ENCODE measurements around the gene ANKRD13A. TPM values are rescaled to one million over a fixed set of nuclear protein-coding genes. Genes with fewer than 3 reads are reported as not detected.
"Not testable (repeated sequence)": the region's sequence is repeated elsewhere in the genome, so short reads cannot be mapped to it uniquely, and the experiment has no call there.

Gene ANKRD13A
- total RNA-seq, 3 donors from 2014 or later: 66.4 to 172 (median 88.2) TPM

- no peaks in the 10 kb centered on the region for H3K36me3 ChIP-seq
- no peak for DNase-seq (ENCODE audit: low spot score in 2 of 2)
- H3K9me3 ChIP-seq: no peaks in the 10 kb centered on the region
- intact Hi-C loops (cut with DNase I; ENCODE audit: low total_unique reads): no loop called here
- TF ChIP-seq, protein P1, sequence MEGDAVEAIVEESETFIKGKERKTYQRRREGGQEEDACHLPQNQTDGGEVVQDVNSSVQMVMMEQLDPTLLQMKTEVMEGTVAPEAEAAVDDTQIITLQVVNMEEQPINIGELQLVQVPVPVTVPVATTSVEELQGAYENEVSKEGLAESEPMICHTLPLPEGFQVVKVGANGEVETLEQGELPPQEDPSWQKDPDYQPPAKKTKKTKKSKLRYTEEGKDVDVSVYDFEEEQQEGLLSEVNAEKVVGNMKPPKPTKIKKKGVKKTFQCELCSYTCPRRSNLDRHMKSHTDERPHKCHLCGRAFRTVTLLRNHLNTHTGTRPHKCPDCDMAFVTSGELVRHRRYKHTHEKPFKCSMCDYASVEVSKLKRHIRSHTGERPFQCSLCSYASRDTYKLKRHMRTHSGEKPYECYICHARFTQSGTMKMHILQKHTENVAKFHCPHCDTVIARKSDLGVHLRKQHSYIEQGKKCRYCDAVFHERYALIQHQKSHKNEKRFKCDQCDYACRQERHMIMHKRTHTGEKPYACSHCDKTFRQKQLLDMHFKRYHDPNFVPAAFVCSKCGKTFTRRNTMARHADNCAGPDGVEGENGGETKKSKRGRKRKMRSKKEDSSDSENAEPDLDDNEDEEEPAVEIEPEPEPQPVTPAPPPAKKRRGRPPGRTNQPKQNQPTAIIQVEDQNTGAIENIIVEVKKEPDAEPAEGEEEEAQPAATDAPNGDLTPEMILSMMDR (IDR thresholded peaks at IDR 0.05): no peak
- TF ChIP-seq POLR2A (IDR thresholded peaks at IDR 0.05) (no peak), POLR2AphosphoS5 (IDR thresholded peaks at IDR 0.05) (no peak)
- no peaks in the 10 kb centered on the region for H3K4me1 ChIP-seq
- no peak overlapping the region for H3K4me3 ChIP-seq
- no peak overlapping the region for H3K27ac ChIP-seq
- no peaks in the 10 kb centered on the region for H3K27me3 ChIP-seq
Observed at GRCh38 chr12:110065540-110065939, 66.3 kb downstream of the ANKRD13A start.

DNA sequence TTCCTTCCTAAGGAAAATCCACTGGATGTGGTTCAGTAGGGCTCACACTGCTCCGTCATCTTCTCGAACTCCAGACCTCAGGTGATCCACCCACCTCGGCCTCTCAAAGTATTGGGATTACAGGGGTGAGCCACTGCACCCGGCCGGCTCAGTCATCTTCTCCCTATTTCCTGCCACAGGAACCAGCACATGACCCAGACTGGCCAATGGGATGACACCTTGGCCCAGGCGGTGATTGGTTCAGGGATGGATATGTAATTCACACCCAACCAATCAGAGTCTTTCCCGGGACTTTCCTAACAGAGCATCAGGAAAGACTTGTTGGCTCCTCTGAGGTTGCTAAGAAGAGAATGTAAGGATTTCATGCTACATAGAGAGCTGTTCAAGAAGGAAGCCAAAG lies 68.3 kb downstream of the ANKRD13A start:
- Histone ChIP-seq H3K27me3 (no peaks in the 10 kb centered on the region), H3K27ac (no peak overlapping the region), H3K9me3 (no peaks in the 10 kb centered on the region), H3K4me1 (no peaks in the 10 kb centered on the region), H3K36me3 (no peaks in the 10 kb centered on the region), H3K4me3 (no peak overlapping the region)
- intact Hi-C loops (cut with DNase I; ENCODE audit: low total_unique reads): no loop called here
- DNase-seq (ENCODE audit: low spot score in 2 of 2): no peak
- TF ChIP-seq POLR2AphosphoS5 (IDR thresholded peaks at IDR 0.05): no peak
- TF ChIP-seq, protein P1 (IDR thresholded peaks at IDR 0.05): no peak
- no peak for TF ChIP-seq POLR2A (IDR thresholded peaks at IDR 0.05)

DNA sequence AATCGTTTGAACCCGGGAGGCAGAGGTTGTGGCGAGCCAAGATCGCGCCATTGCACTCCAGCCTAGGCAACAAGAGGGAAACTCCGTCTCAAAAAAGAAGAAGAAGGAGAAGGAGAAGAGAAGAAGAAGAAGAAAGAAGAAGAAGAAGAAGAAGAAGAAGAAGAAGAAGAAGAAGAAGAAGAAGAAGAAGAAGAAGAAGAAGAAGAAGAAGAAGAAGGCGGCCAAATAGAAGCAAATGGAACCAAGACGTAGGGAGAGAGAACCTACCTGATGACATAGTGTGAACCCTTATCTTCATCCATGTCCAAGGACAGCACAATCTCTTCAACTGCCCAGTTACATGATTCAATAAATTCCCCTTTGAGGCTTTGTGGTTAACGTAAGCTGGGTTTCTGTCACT lies 68.9 kb downstream of the ANKRD13A start:
- H3K4me1 ChIP-seq; DNase-seq (ENCODE audit: low spot score in 2 of 2); H3K27me3 ChIP-seq; H3K4me3 ChIP-seq; H3K27ac ChIP-seq; intact Hi-C loops (cut with DNase I; ENCODE audit: low total_unique reads); H3K36me3 ChIP-seq; H3K9me3 ChIP-seq: not testable (repeated sequence)

DNA sequence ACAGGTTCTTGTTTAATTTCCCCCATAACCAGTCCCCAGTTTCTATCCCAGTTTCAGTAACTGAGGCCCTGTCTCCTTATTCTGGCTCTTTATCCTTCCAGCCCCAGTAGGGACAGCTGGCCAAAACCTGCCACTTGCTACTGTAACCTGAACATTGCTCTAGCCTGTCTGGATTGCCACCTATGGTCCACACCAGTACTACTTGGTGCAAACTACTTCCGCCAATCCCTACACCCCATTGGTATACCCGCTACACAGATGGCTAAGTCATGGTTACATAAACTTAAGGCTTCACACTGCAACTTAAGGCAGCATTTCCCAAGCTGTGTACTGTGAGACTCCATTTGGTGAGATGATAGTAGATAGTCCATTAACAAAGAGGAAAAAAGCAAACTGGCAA lies 69.4 kb downstream of the ANKRD13A start:
- no peak overlapping the region for H3K4me3 ChIP-seq
- H3K4me1 ChIP-seq: peaks cover 0 to 4% of the 10 kb centered on the region in 2 donors
- no peak for TF ChIP-seq POLR2AphosphoS5 (IDR thresholded peaks at IDR 0.05)
- TF ChIP-seq, protein P1 (IDR thresholded peaks at IDR 0.05): no peak
- no peak for TF ChIP-seq POLR2A (IDR thresholded peaks at IDR 0.05)
- intact Hi-C loops (cut with DNase I; ENCODE audit: low total_unique reads): no loop called here
- H3K36me3 ChIP-seq: no peaks in the 10 kb centered on the region
- H3K27me3 ChIP-seq: no peaks in the 10 kb centered on the region
- H3K9me3 ChIP-seq: no peaks in the 10 kb centered on the region
- no peak overlapping the region for H3K27ac ChIP-seq
- no peak for DNase-seq (ENCODE audit: low spot score in 2 of 2)

DNA sequence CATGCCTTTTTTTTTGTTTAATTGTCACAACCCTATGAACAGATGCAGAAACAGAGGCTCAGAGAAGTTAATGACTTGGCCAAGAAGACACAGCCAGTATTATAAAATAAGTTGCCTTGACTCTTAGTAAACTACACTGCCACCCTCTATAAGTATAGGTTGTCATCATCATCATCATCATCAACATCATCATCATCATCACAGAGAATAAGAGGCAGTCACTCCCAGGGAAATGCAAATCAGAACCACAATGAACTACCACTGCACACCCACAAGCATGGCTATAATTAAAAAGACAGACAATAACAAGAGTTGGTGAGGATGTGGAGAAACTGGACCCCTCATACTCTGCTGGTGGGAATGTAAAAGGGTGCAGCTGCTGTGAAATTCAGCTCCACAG lies 72.3 kb downstream of the ANKRD13A start:
- DNase-seq (ENCODE audit: low spot score in 2 of 2): no peak
- intact Hi-C loops (cut with DNase I; ENCODE audit: low total_unique reads): no loop called here
- no peaks in the 10 kb centered on the region for H3K9me3 ChIP-seq
- H3K27me3 ChIP-seq: no peaks in the 10 kb centered on the region
- H3K36me3 ChIP-seq: no peaks in the 10 kb centered on the region
- TF ChIP-seq, protein P1 (IDR thresholded peaks at IDR 0.05): no peak
- TF ChIP-seq POLR2A (IDR thresholded peaks at IDR 0.05) (no peak), POLR2AphosphoS5 (IDR thresholded peaks at IDR 0.05) (no peak)
- H3K4me3 ChIP-seq: no peak overlapping the region
- no peak overlapping the region for H3K27ac ChIP-seq
- peaks cover 0 to 4% of the 10 kb centered on the region in 2 donors for H3K4me1 ChIP-seq

DNA sequence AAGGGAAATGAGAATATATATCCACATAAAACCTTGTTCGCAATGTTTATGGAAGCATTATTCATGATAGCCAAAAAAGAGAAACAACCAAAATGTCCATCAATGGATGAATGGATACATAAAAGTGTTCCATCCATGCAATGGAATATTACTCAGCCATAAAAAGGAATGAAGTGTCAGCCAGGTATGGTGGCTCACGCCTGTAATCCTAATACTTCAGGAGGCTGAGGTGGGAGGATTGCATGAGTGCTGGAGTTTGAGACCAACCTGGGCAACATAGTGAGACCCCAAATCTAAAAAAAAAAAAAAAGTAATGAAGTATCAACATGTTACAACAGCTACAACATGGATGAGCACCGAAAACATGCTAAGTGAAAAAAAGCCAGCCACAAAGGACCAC lies 72.7 kb downstream of the ANKRD13A start:
- H3K9me3 ChIP-seq: no peaks in the 10 kb centered on the region
- no peaks in the 10 kb centered on the region for H3K27me3 ChIP-seq
- no peak for DNase-seq (ENCODE audit: low spot score in 2 of 2)
- H3K4me3 ChIP-seq: no peak overlapping the region
- intact Hi-C loops (cut with DNase I; ENCODE audit: low total_unique reads): no loop called here
- no peak overlapping the region for H3K27ac ChIP-seq
- no peak for TF ChIP-seq POLR2AphosphoS5 (IDR thresholded peaks at IDR 0.05)
- TF ChIP-seq POLR2A (IDR thresholded peaks at IDR 0.05): no peak
- TF ChIP-seq, protein P1 (IDR thresholded peaks at IDR 0.05): no peak
- no peaks in the 10 kb centered on the region for H3K36me3 ChIP-seq
- H3K4me1 ChIP-seq: peaks cover 0 to 4% of the 10 kb centered on the region in 2 donors

DNA sequence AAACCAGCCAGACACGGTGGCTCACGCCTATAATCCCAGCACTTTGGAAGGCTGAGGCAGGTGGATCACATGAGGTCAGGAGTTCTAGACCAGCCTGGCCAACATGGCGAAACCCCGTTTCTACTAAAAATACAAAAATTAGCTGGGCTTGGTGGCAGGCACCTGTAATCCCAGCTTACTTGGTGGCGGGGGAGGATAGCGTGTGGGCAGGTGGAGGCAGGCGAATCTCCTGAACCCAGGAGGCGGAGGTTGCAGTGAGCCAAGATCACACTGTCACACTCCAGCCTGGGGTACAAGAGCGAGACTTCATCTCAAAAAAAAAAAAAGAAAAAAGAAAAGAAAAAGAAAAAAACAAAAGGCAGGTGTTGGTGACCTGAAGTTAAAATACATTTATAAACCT lies 73.4 kb downstream of the ANKRD13A start:
- H3K4me1 ChIP-seq; H3K27me3 ChIP-seq; H3K36me3 ChIP-seq; intact Hi-C loops (cut with DNase I; ENCODE audit: low total_unique reads); H3K9me3 ChIP-seq; DNase-seq (ENCODE audit: low spot score in 2 of 2); H3K27ac ChIP-seq: not testable (repeated sequence)
- H3K4me3 ChIP-seq: peak overlapping the region; percentile 42 to 76 (median 52)

Data from breast epithelium (tissue), 4 donors.